ENCODE results near the gene PSD.

DNA sequence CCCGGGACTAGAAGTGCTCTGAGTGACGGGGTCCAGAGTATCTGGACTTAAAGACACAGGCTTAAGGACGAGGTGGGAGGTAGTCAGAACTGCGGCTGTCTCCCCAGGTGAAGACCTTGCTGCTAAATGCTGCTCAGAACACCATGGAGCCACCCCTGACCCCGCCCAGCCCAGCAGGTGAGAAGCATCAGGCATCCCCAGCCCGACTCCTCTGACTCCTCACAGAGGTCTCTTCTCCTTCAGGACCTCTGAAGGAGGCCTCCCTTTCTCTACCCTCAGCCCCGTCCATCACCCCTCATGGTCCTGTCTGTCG is 17.3 kb downstream of the PSD start:
- TF ChIP-seq POLR2A (IDR thresholded peaks at IDR 0.05) (no peak), CTCF (IDR thresholded peaks at IDR 0.05) (no peak)
